ENCODE data around the gene PDGFA. TPM values are rescaled to one million over a fixed set of nuclear protein-coding genes. Genes with fewer than 3 reads are reported as not detected.

PDGFA gene
- total RNA-seq, 2 donors from 2014 or later = 10.0 to 16.0 TPM

DNA sequence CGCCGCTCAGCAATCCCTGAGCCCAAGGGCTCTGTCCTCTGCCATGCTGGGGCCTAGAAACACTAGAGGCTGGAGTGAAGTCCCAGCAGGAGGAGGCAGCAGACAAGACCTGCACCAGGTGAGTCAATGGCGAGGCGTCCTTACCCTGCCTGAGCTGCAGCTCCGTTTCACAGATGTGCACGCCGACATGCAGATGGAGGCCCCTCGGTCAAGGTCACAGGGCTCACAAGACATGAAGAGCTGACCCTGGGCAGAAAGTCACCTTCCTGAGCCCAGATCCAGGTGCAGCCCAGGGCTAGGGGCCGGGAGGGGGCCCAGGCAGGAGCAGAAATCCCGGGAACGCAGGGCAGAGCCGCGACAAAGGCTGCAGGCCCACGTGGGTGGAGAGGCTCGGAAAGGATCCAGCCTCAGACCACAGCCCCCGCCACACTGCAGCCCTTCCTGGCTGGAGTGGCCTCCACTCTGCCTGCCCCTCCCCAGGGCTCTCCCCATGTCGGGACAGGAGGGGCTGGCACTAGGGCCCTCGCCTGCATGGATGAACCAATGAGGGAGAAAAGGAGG, 23.8 kb downstream of the PDGFA start:
- Mint-ChIP-seq H3K4me3 (no peak overlapping the region), H3K9me3 (no peaks in the 10 kb centered on the region), H3K27me3 (ENCODE audit: low read depth) (no peaks in the 10 kb centered on the region), H3K36me3 (ENCODE audit: insufficient read depth in 2 of 2) (peaks cover 0 to 1% of the 10 kb centered on the region in 2 donors), H3K4me1 (ENCODE audit: low read depth) (peaks cover 7% of the 10 kb centered on the region), H3K27ac (no peak overlapping the region)
- no peak for ATAC-seq (replicated peaks in 1 of 2)
- no peak for DNase-seq

DNA sequence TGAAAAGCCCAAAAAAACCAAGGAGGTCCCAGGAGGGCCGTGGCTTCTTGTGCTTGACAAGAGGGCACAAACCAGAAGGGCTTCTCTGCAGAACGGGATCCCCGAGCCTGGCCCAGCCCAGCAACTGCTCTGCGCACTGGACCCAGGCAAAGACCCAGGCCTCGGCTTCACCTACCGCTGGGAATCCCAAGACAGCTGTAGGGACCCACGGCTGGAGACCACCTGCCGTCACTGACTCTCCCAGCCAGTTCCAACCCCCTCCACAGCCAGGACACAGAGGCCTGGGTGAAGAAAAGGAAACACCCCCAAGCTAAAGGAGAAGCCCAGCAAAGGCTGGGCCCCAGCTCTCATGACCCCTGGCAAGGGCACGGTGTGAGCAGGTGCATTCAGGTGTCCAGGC, 24.3 kb downstream of the PDGFA start:
- H3K9me3 Mint-ChIP-seq = no peaks in the 10 kb centered on the region
- ATAC-seq (replicated peaks in 1 of 2) (no peak), DNase-seq (no peak)
- no peak overlapping the region for H3K4me3 Mint-ChIP-seq
- H3K27ac Mint-ChIP-seq = no peak overlapping the region
- H3K4me1 Mint-ChIP-seq (ENCODE audit: low read depth) = peaks cover 7% of the 10 kb centered on the region
- H3K36me3 Mint-ChIP-seq (ENCODE audit: insufficient read depth in 2 of 2) = peaks cover 0 to 1% of the 10 kb centered on the region in 2 donors
- no peaks in the 10 kb centered on the region for H3K27me3 Mint-ChIP-seq (ENCODE audit: low read depth)

DNA sequence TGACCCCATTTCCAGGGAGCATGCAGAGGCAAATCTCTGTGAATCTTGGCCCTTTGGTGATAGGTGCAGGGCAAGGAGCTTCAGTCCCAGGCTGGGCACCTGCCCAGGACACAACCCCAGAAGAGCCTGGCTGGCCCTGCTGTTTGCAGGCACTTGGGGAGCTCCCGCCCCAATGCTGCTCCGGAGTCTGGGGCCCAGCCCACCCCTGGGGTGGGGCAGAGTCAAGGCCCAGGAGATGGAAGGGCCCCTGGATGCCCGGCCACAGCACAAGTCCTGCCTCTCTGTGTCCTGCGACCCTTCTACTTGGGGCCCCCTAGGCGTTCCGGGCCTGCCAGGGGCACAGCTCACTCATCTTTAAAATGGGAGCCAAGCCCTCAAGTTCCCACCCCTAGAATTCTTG, 24.7 kb downstream of the PDGFA start:
- H3K4me1 Mint-ChIP-seq (ENCODE audit: low read depth) = peaks cover 7% of the 10 kb centered on the region
- no peak for ATAC-seq (replicated peaks in 1 of 2)
- H3K9me3 Mint-ChIP-seq = no peaks in the 10 kb centered on the region
- H3K27me3 Mint-ChIP-seq (ENCODE audit: low read depth) = no peaks in the 10 kb centered on the region
- H3K36me3 Mint-ChIP-seq (ENCODE audit: insufficient read depth in 2 of 2) = peaks cover 0 to under 1% of the 10 kb centered on the region in 2 donors
- no peak for DNase-seq
- no peak overlapping the region for H3K27ac Mint-ChIP-seq
- H3K4me3 Mint-ChIP-seq = no peak overlapping the region

DNA sequence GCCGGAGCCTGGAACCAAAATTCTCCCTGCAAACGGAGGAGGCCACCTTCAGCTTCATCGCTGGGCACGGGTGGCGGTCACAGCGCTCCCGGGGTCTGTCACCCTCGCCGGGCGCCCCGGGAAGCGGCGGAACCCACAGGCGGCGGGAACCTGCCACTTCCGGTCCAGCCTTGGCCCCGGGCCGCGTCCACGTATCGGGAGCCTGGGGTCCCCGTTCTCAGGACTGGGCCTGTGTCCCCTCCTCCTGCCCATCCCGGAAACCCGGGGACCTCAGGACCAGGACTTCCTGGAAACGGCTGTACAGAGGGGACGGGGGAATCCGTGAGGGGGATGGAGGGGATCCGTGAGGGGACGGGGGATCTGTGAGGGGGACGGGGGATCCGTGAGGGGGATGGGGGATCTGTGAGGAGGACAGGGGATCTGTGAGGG, 25.4 kb downstream of the PDGFA start:
- Mint-ChIP-seq H3K4me1 (ENCODE audit: low read depth) (peaks cover 7% of the 10 kb centered on the region), H3K27ac (no peak overlapping the region), H3K36me3 (ENCODE audit: insufficient read depth in 2 of 2) (no peaks in the 10 kb centered on the region), H3K4me3 (no peak overlapping the region), H3K27me3 (ENCODE audit: low read depth) (no peaks in the 10 kb centered on the region), H3K9me3 (no peaks in the 10 kb centered on the region)
- ATAC-seq (replicated peaks in 1 of 2) (no peak), DNase-seq (no peak)

DNA sequence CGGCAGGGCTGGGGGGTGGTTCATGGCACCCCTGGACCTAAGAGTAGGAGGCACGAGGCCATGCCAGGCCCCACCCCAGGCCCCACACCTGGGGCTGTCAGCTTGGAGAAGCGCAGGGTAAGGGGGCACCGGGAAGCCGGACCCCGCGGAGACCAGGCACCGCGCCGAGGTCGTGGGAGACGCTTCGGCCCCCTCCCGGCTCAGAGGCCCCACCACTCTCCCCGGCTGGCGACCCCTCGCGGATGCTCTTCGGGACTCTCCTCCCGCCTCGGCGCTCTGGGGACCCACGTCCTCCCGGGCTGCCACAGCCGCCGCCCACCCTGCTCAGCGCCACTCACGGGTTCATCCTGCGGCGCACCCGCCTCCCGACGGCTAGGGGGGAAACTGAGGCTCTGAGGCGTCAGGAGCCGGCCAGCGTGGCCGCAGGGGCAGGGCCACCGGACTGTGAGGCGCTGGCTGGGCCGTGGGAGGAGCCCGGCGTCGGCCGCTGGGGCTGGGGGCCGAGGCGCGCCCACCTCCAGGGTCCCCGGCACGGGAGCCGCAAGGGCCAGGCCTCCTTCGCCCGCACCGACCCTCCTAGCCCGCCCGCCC, 25.9 kb downstream of the PDGFA start:
- no peak overlapping the region for H3K4me3 Mint-ChIP-seq
- ATAC-seq (replicated peaks in 1 of 2) = no peak

DNA sequence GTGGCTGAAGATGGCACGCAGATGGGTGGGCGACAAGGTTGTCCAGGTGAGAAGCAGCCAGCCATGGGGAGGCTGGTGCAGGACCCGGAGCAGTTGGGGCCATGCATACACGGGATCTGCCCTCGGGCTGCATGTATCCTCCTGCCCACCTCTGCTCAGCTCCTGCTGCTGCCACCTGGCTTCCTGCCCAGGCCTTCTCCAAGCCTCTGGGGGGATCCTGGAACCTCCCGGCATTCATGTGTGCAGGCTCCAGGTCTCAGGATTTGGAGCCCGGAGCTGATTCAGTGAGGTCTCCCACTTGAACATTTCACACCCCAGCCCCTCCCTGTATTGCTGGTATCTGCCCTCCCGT, 27.0 kb downstream of the PDGFA start:
- H3K4me1 Mint-ChIP-seq (ENCODE audit: low read depth) = no peaks in the 10 kb centered on the region
- no peaks in the 10 kb centered on the region for H3K27me3 Mint-ChIP-seq (ENCODE audit: low read depth)
- no peaks in the 10 kb centered on the region for H3K9me3 Mint-ChIP-seq
- no peaks in the 10 kb centered on the region for H3K36me3 Mint-ChIP-seq (ENCODE audit: insufficient read depth in 2 of 2)
- DNase-seq (no peak), ATAC-seq (replicated peaks in 1 of 2) (no peak)
- H3K27ac Mint-ChIP-seq = no peak overlapping the region
- H3K4me3 Mint-ChIP-seq = no peak overlapping the region

More for the DNA sequence above, 25.9 kb downstream of the PDGFA start:
- DNase-seq = no peak
- Mint-ChIP-seq H3K9me3 (no peaks in the 10 kb centered on the region), H3K36me3 (ENCODE audit: insufficient read depth in 2 of 2) (no peaks in the 10 kb centered on the region), H3K27me3 (ENCODE audit: low read depth) (no peaks in the 10 kb centered on the region), H3K27ac (no peak overlapping the region), H3K4me1 (ENCODE audit: low read depth) (peaks cover 7% of the 10 kb centered on the region)

DNA sequence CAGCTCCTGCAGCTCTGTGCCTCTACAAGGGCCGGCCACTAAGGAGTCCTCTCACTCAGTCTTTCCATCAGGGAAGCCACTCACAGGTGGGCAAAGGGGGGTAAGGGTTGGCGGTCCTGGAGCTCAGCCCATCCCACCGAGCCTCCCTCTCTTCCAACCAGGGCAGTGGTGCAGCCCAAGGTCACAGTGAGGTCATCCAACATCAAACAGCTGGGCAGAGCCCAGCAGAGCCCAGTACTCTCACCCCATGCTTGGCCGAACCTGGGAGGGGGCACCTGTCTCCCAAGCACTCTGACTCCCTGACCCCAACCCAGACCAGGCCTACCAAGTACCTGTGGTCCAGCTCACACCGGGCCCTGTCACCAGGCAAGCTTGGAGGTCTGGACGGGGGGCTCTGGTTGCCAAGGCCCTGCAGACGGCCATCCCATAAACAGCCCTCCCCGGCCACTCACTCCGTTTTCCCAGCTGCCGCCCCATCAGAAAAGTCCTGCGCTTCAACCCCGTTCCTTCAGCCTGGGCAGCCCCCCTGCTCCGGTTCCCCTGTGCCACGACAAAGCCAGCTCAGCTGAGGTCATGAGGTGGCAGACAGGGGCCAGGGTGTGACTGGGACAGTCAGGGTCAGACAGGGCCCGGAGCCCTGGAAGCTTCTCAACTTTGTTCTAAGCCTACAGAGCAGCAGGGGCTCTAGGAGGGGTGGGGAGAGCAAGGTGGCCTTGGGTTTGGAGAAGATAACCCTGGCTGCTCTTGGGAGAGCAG, 27.5 kb downstream of the PDGFA start:
- Mint-ChIP-seq H3K27me3 (ENCODE audit: low read depth) (no peaks in the 10 kb centered on the region), H3K4me3 (no peak overlapping the region), H3K4me1 (ENCODE audit: low read depth) (no peaks in the 10 kb centered on the region), H3K27ac (no peak overlapping the region), H3K9me3 (no peaks in the 10 kb centered on the region), H3K36me3 (ENCODE audit: insufficient read depth in 2 of 2) (no peaks in the 10 kb centered on the region)
- DNase-seq (no peak), ATAC-seq (replicated peaks in 1 of 2) (no peak)

DNA sequence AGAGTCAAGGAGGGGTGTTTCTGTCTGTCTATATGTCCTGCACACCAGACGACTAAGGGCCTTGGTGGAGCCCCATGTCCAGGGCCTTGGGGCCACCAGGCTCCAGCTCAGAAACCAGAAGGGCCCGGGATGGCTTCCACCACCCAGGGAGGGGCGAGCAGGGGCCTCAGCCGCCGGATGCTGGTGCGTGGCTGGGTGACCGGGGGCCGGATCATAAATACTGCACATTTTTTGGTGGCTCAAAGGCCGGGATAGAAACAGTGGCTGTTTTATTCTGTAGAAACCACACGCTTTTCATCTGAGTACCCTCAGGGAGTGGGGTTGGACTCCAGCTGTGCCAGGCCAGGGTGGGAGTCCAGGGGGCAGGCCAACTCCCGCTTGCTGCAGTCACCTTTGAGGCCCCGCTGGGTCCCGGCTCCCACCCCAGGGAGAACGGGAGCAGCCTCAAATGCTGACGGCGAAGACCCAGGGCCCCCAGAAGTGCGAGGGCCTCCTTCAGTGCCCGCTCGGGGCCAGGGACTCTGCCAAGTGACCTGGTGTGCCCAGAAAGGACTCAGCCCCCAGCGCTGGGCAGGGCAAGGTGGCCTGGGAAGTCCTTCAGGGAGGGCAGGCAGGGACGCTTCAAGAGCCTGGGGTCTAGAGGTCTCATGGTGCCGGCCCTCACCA, 28.2 kb downstream of the PDGFA start:
- Mint-ChIP-seq H3K36me3 (ENCODE audit: insufficient read depth in 2 of 2) (no peaks in the 10 kb centered on the region), H3K4me3 (no peak overlapping the region), H3K4me1 (ENCODE audit: low read depth) (no peaks in the 10 kb centered on the region), H3K27ac (no peak overlapping the region), H3K9me3 (no peaks in the 10 kb centered on the region), H3K27me3 (ENCODE audit: low read depth) (peaks cover 4% of the 10 kb centered on the region)
- DNase-seq = no peak
- no peak for ATAC-seq (replicated peaks in 1 of 2)

DNA sequence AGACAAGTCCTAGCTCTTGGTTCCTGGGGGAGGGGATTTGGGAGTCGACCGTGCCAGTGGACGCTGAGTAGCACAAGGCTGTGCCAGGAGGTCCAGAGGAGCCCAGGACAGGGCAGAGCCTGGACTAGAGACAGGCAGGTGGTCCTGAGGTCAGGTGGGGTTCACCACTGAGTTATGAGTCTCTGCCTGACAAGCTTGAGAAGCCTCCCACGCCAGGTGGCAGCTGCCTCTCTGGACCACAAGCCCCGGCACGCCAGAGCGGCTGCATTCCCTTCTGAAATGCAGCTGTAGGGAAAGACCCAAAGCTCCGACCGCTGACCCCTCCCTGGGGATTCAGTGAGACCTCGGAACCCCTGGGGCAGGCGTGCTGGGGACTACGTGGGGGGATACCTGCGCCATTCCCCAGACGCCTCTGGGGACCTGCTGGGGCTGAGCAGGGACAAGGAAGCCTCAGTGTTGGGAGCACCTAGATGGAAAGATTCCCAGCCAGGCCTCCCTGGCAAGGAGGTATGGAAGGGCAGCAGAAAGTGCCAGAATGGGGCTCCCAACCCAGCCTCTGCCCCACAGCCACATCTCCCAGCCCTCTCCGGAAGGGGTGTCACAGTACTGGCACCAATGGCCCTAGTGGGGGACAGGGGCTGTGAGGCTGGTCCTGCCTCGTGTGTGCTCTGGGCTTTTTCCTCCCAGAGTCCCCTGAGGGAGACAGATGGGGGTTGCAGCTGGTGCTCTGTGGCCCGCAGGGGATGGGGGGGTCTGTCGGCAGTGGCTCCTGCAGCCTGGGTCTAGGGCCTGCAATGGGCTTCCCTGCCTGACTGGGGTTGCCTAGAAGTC, 29.0 kb downstream of the PDGFA start:
- no peak for DNase-seq

DNA sequence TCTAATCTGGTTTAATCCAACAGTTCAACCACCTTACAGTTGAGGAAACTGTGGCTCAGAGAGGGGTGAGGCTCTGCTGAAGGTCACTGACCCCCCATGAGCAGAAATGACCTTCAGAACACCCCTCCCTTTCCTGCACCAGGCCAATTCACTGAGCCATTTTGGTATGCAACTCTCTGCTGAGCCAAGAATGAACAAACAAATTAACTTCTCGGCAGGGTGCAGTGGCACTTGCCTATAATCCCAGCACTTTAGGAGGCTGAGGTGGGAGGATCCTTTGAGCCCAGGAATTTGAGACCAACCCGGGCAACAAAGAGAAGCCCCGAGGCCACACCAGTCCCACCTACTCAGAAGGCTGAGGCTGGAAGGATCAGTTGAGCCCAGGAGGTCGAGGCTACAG, 29.8 kb downstream of the PDGFA start:
- no peaks in the 10 kb centered on the region for H3K4me1 Mint-ChIP-seq (ENCODE audit: low read depth)
- DNase-seq (no peak), ATAC-seq (replicated peaks in 1 of 2) (no peak)
- peaks cover 8% of the 10 kb centered on the region for H3K27me3 Mint-ChIP-seq (ENCODE audit: low read depth)
- no peak overlapping the region for H3K4me3 Mint-ChIP-seq
- H3K9me3 Mint-ChIP-seq = no peaks in the 10 kb centered on the region
- H3K27ac Mint-ChIP-seq = no peak overlapping the region
- no peaks in the 10 kb centered on the region for H3K36me3 Mint-ChIP-seq (ENCODE audit: insufficient read depth in 2 of 2)

More for the DNA sequence above, 29.0 kb downstream of the PDGFA start:
- peaks cover 8% of the 10 kb centered on the region for H3K27me3 Mint-ChIP-seq (ENCODE audit: low read depth)
- no peak for ATAC-seq (replicated peaks in 1 of 2)
- no peak overlapping the region for H3K4me3 Mint-ChIP-seq
- H3K9me3 Mint-ChIP-seq = no peaks in the 10 kb centered on the region
- H3K27ac Mint-ChIP-seq = no peak overlapping the region
- H3K4me1 Mint-ChIP-seq (ENCODE audit: low read depth) = no peaks in the 10 kb centered on the region
- no peaks in the 10 kb centered on the region for H3K36me3 Mint-ChIP-seq (ENCODE audit: insufficient read depth in 2 of 2)

DNA sequence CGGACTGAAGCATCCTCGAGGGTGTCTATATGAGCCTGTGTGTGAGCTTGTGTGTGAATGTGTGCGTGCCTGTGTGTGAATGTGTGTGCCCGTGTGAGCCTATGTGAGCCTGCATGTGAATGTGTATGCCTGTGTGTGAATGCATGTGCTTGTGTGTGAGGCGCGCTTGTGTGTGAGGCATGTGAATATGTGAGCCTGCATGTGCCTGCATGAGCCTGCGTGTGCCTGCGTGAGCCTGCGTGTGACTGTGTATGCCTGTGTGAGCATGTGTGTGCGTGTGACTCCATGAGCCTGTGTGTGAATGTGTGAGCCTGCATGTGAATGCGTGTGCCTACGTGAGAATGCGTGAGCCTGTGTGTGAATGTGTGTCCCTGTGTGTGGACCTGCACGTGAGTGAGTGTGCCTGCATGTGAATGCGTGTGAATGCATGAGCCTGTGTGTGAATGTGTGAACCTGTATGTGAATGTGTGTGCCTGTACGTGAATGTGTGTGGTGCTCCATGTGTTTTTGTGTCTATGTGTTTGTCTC, 33.4 kb downstream of the PDGFA start:
- Mint-ChIP-seq H3K4me3 (no peak overlapping the region), H3K36me3 (ENCODE audit: insufficient read depth in 2 of 2) (peaks cover 0 to 2% of the 10 kb centered on the region in 2 donors), H3K27me3 (ENCODE audit: low read depth) (peaks cover 20% of the 10 kb centered on the region), H3K9me3 (peaks cover 8 to 9% of the 10 kb centered on the region in 2 donors), H3K4me1 (ENCODE audit: low read depth) (no peaks in the 10 kb centered on the region), H3K27ac (no peak overlapping the region)
- ATAC-seq (replicated peaks in 1 of 2) (no peak), DNase-seq (no peak)

DNA sequence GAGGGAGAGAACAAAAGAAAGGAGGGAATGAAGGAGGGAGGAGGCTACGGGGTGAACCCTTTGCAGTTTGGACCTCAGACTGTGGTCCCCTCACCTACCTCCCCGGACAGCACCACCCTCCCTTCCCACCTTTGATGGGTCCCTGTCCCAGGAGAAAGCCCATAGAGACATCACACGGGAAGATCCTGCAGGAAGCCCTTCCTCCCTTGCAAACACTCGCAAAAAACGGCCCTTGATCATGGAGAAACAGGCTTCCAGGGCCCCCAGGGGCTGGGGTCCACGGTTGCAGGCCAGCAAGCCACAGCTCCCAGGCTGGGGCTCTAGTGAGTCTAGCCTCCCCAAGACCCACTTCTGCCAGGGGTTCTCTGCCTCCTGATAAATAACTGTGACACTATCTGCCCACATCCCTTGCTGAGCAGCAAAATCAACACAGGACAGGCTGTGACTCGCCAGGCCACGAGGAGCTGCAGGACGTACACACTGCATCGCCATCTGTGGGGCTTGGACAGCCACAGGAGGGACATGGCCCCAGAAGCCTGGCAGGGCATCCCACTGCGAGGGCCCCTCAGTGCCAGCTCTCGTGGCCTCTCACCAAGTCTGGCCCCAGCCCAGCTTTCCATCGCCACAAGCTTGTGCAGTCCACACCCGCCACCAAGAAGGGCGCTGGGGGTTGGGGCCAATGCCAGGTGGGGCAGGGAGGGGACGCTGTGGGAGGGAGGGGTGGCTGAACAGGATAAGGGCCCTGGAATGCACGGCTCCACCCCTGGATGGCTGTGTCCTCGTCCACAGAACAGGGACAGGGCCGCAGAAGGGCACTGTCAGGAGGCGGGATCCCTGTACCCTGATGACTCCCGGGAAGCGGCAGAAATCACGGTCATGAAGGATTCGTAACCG, 34.2 kb downstream of the PDGFA start:
- ATAC-seq (replicated peaks in 1 of 2) = no peak
- Mint-ChIP-seq H3K27me3 (ENCODE audit: low read depth) (peaks cover 20% of the 10 kb centered on the region), H3K36me3 (ENCODE audit: insufficient read depth in 2 of 2) (peaks cover 0 to 2% of the 10 kb centered on the region in 2 donors), H3K4me3 (no peak overlapping the region), H3K4me1 (ENCODE audit: low read depth) (no peaks in the 10 kb centered on the region), H3K9me3 (peaks cover 8 to 9% of the 10 kb centered on the region in 2 donors), H3K27ac (no peak overlapping the region)
- DNase-seq = no peak

Measured in activated T-cell treated with anti-CD3 and anti-CD28 coated beads, Interleukin-2, amount 50 U/mL, for 72 hours (primary cell).